ENCODE results near the gene RPS21. TPM values are rescaled to one million over a fixed set of nuclear protein-coding genes. Genes with fewer than 3 reads are reported as not detected.
A peak's percentile ranks its signal among the peaks of the same experiment; 100 is the strongest.

Gene RPS21
- total RNA-seq, 1 donor from 2014 or later, result 1,935 TPM

DNA sequence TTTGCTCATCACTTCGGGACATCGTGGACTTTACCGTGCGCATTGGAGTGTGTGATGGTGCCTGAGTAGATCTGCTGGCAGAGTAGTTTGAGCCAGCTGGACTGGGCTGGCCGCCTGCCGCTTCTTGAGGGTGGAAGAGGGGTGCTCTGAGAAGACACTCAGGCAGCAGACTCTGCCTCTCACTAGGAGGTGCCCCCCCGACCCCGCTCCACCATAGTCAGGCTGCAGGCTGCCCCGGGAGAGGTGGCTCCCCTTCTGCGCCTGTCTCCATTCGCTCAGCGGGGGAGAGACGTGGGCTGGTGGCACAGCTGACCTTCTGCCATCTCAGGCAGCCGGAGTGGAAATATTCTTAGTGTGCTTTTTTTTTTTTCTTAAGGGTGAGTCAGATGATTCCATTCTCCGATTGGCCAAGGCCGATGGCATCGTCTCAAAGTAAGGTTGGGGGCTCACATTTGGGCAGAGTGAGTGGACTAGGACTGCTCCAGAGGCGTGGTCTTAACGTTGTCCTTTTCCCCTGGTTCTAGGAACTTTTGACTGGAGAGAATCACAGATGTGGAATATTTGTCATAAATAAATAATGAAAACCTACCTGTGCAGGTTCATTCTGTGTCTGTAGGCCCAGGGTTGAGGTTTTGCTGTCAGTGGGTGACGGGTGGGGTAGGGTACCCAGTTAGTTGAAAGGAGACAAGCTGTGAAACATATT is 1.2 kb downstream of the RPS21 start:
- peak overlapping the region; percentile 87 to 100 for H3K4me3 ChIP-seq
- peaks cover 0 to 30% of the 10 kb centered on the region in 2 donors for H3K36me3 ChIP-seq
- H3K4me1 ChIP-seq, result peaks cover 31% of the 10 kb centered on the region
- no peaks in the 10 kb centered on the region for H3K27me3 ChIP-seq
- TF ChIP-seq, protein P1, sequence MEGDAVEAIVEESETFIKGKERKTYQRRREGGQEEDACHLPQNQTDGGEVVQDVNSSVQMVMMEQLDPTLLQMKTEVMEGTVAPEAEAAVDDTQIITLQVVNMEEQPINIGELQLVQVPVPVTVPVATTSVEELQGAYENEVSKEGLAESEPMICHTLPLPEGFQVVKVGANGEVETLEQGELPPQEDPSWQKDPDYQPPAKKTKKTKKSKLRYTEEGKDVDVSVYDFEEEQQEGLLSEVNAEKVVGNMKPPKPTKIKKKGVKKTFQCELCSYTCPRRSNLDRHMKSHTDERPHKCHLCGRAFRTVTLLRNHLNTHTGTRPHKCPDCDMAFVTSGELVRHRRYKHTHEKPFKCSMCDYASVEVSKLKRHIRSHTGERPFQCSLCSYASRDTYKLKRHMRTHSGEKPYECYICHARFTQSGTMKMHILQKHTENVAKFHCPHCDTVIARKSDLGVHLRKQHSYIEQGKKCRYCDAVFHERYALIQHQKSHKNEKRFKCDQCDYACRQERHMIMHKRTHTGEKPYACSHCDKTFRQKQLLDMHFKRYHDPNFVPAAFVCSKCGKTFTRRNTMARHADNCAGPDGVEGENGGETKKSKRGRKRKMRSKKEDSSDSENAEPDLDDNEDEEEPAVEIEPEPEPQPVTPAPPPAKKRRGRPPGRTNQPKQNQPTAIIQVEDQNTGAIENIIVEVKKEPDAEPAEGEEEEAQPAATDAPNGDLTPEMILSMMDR (IDR thresholded peaks at IDR 0.05), result no peak
- no peak for TF ChIP-seq POLR2A (IDR thresholded peaks at IDR 0.05)
- no peak for TF ChIP-seq POLR2AphosphoS5 (IDR thresholded peaks at IDR 0.05; ENCODE audit: insufficient read depth in 1 of 2, low read depth in 1 of 2)
- no peaks in the 10 kb centered on the region for H3K9me3 ChIP-seq
- intact Hi-C loops (cut with DNase I), result loop anchor here (5.0 to 10.0 kb wide), 2 partner anchors 86 to 243 kb away; partner anchors contain the start of genes ADRM1, PSMA7 and SS18L1
- peak overlapping the region; percentile 92 for H3K27ac ChIP-seq
- no peak for DNase-seq (ENCODE audit: extremely low spot score in 2 of 2)

DNA sequence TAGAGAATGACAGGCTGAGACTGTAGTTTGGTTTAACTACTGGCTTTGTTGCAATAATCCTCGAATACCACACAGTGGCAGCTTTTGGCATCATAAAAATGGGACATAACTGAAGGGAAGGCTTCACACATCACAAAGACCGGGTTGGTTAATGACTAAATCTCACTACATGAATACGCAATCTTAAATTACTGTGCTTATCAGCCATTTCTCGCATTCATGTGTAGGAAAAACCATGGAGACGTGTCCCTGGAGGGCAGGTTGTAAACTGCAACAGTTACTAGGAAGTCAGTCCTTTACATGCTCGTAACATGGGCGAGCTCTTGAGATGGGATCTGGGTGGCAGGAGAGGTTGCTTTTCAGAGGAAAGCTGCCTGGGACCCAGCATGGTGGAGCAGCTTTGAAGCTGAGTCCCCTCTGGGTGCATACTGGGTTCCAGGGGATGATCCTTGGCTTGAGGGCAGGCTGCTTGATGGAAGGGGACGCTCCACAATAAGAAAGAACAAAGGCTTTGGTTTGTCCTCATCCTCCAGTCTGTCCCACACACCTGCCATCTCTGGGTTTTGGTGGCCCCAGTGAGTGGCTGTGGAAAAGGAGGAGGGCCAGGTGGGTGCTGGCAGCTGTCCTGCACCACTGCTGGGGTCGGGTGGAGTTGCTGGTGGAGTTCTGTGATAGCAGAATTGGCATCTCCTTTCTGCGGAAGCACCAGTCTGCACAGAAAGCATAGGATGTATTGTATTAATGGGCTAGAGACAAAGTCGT is 2.1 kb downstream of the RPS21 start:
- Histone ChIP-seq H3K4me1 (peaks cover 31% of the 10 kb centered on the region), H3K27ac (no peak overlapping the region), H3K27me3 (no peaks in the 10 kb centered on the region), H3K9me3 (no peaks in the 10 kb centered on the region), H3K36me3 (peaks cover 3 to 30% of the 10 kb centered on the region in 2 donors), H3K4me3 (no peak overlapping the region)
- intact Hi-C loops (cut with DNase I), result loop anchor here (5.0 to 10.0 kb wide), 2 partner anchors 87 to 244 kb away; partner anchors contain the start of genes ADRM1, PSMA7 and SS18L1
- no peak for DNase-seq (ENCODE audit: extremely low spot score in 2 of 2)
- TF ChIP-seq, protein P1 (IDR thresholded peaks at IDR 0.05), result no peak
- no peak for TF ChIP-seq POLR2A (IDR thresholded peaks at IDR 0.05)
- TF ChIP-seq POLR2AphosphoS5 (IDR thresholded peaks at IDR 0.05; ENCODE audit: insufficient read depth in 1 of 2, low read depth in 1 of 2), result no peak

DNA sequence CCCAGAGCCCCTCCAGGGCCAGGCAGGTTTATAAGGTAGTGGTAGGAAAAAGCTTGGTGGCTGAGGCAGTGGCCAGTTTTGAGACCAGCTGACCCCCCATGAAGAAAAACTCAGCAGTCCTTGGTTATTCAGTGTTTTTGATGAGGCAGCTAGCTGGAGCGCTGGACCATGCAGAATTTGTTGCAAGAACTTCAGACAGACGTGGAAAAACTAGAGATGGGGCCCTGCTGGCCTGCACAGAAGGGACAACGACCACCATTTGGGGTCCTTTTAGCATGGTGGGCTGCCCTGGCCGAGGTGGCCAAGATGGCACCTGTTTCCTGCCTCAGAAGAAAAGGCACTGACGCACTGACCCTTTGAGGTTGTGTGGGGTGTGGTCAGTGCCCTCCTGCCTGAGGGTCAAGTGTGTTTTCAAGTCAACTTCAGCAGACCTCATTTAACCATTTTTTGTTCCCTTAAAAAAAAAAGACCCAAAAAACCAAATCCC is 2.7 kb downstream of the RPS21 start:
- TF ChIP-seq POLR2A (IDR thresholded peaks at IDR 0.05), result no peak
- no peak for TF ChIP-seq POLR2AphosphoS5 (IDR thresholded peaks at IDR 0.05; ENCODE audit: insufficient read depth in 1 of 2, low read depth in 1 of 2)
- TF ChIP-seq, protein P1 (IDR thresholded peaks at IDR 0.05), result no peak
- intact Hi-C loops (cut with DNase I), result loop anchor here (5.0 to 10.0 kb wide), 2 partner anchors 87 to 245 kb away; partner anchors contain the start of genes ADRM1, PSMA7 and SS18L1
- Histone ChIP-seq H3K36me3 (peaks cover 3 to 30% of the 10 kb centered on the region in 2 donors), H3K9me3 (no peaks in the 10 kb centered on the region), H3K4me3 (no peak overlapping the region), H3K4me1 (peaks cover 31% of the 10 kb centered on the region), H3K27me3 (no peaks in the 10 kb centered on the region), H3K27ac (no peak overlapping the region)
- no peak for DNase-seq (ENCODE audit: extremely low spot score in 2 of 2)

DNA sequence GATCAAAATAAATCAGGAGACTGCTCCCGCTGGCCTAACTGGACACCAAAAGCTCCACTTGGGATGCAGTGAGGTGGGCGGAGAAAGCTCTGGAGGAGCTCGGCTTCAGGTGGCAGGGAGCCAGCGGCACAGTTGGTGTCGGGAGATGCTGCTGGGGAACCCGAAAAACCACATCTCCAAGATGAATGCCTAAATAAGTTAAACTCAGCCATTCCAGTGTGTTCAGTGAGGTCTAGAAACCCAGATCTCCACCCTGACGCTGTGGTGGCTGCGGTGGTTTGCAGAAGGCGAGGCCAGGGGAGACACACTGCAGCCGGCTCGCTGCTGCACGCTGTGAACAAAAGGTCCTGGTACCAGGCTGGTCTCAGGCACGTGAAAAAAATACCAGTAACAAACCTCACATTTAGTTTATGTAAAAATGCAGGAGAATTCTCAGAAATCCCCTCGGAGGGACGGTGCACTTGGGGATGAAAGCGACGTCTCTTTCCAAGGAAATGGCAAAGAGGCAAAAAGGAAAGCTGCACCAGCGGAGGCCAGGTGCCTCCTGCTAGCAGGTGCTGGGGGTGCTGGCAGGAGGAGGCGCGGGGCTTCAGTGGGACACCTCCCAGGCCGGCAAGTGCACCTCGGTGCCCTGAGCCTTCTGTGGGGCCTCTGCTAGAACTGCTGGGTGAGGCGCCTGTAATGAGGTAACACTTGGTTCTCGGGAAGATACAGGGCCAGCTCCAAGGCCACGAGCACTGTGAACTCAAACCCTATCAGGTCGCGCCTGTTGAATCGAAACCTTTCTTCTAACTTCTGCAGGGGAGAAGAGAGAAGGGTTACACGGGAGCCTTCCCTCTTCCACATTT is 3.6 kb downstream of the RPS21 start:
- intact Hi-C loops (cut with DNase I), result no loop called here
- DNase-seq (ENCODE audit: extremely low spot score in 2 of 2), result no peak

More for the DNA sequence above, 3.6 kb downstream of the RPS21 start:
- H3K36me3 ChIP-seq, result peaks cover 3 to 30% of the 10 kb centered on the region in 2 donors
- no peak overlapping the region for H3K27ac ChIP-seq
- H3K9me3 ChIP-seq, result no peaks in the 10 kb centered on the region
- peaks cover 26% of the 10 kb centered on the region for H3K4me1 ChIP-seq
- TF ChIP-seq POLR2A (IDR thresholded peaks at IDR 0.05) (no peak), POLR2AphosphoS5 (IDR thresholded peaks at IDR 0.05; ENCODE audit: insufficient read depth in 1 of 2, low read depth in 1 of 2) (no peak)
- TF ChIP-seq, protein P1 (IDR thresholded peaks at IDR 0.05), result no peak
- H3K4me3 ChIP-seq, result no peak overlapping the region
- no peaks in the 10 kb centered on the region for H3K27me3 ChIP-seq

Data from vagina (tissue), 2 donors.